OCI-LY3 (cell line): Measurements from ENCODE around the gene RNF113A.

Experiments used
- CTCF ChIP-seq: fragments of 200-600, 300-600 bp; sonication (generic); IDR thresholded peaks from 2 replicates; pipeline ENCODE4 v1.5.1; 2014; ENCODE audit warnings: antibody characterized with exemption, low read length, low read depth
- EZH2phosphoT487 ChIP-seq: fragments of 200-600 bp; shearing (Covaris generic); IDR thresholded peaks from 2 replicates; pipeline ENCODE4 v1.6.1; 2018; ENCODE audit warnings: antibody characterized with exemption, mixed run types, low read depth

GRCh38 chrX:119880076-119880475 is 8.5 kb upstream of the RNF113A start:
- TF ChIP-seq CTCF (no peak), EZH2phosphoT487 (no peak)
